Measurements from ENCODE around the gene RAD51B. TPM values are rescaled to one million over a fixed set of nuclear protein-coding genes. Genes with fewer than 3 reads are reported as not detected.

The RAD51B gene
- total RNA-seq, 1 experiment from 2014 or later: 20.0 TPM

DNA sequence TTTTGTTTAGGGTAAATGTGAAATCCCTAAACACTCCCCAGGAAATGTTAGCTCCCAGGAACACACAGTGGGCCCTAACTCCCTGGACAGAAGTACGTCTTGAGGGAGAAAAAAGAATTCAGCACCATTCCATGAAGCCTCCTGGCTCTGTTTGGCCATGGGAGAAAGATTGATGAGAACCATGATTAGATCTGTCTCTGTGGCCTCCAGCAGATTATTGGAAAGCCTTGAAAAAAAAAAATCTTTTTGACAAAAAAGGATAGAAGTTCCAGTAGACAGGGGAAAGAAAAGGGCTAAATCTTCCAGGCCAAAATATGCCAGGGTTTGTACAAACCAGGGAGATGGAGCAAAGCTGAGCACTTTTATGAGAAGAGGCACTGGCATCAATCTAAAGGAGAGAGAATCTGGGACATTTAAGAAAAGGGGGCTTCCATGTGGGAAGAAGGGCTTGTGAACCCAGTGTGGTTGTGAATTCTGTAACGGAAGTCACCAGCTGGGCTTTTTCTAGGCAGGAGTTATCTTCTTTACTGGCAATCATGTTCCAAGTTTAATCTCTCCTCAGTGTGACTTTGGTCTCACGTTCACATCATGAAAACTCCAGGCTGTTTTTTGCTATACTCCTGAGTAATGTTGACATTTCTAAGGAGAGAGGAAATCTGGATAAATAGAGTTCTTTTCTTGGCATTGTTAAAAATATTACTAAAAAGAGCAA lies 426.7 kb downstream of the RAD51B start:
- ChIA-PET CTCF (interaction anchor here (1.1 to 2.4 kb wide), 5 partner anchors 141 to 598 kb away, joined by 3 to 12 read pairs (median 8); no protein-coding TSS in a partner anchor), RAD21 (ENCODE audit: low non-redundant PET in 1 of 2, low total read pairs in 2 of 2, uncharacterized antibody in 2 of 2, unreplicated experiment in 2 of 2) (interaction anchor here in 1 of 2 experiments (1.5 kb wide), 1 partner anchor 312 kb away, joined by 3 read pairs; no protein-coding TSS in a partner anchor), POLR2A (interaction anchor here (0.7 to 6.1 kb wide), 3 partner anchors 540 to 569 kb away, joined by 3 to 45 read pairs (median 38); partner anchors contain the start of gene ZFP36L1)
- Histone ChIP-seq H3K9me3 (ENCODE audit: control insufficient read depth in 1 of 2, insufficient read depth in 1 of 2, low read depth in 1 of 2, low read length in 2 of 2) (no peaks in the 10 kb centered on the region), H3K27ac (ENCODE audit: low read depth, low read length) (peak overlapping the region; percentile 100), H4K20me1 (ENCODE audit: insufficient read depth) (no peaks in the 10 kb centered on the region), H2AFZ (ENCODE audit: low read depth, low read length, poor library complexity, severe bottlenecking) (no peak overlapping the region), H3K9ac (ENCODE audit: low read length) (no peak overlapping the region), H3K4me1 (ENCODE audit: control insufficient read depth in 1 of 2, insufficient read depth in 2 of 2, low read length in 2 of 2) (peaks cover 44 to 72% of the 10 kb centered on the region in 2 experiments), H3K79me2 (ENCODE audit: insufficient read depth, low read length) (no peaks in the 10 kb centered on the region), H3K4me3 (replicated peaks in 1 of 2; ENCODE audit: low read depth in 1 of 2, low read length in 2 of 2) (no peak overlapping the region), H3K27me3 (ENCODE audit: insufficient read depth, low read length) (no peaks in the 10 kb centered on the region), H3K36me3 (ENCODE audit: control insufficient read depth in 1 of 2, insufficient read depth in 2 of 2, low read length in 2 of 2) (no peaks in the 10 kb centered on the region), H3K9me2 (ENCODE audit: insufficient read depth) (no peaks in the 10 kb centered on the region), H3K4me2 (ENCODE audit: low read length) (no peak overlapping the region)
- TF ChIP-seq SRF (IDR thresholded peaks at IDR 0.05; ENCODE audit: low read depth) (no peak), EGR1 (IDR thresholded peaks at IDR 0.05; ENCODE audit: low read depth) (no peak), FOSL1 (IDR thresholded peaks at IDR 0.05; ENCODE audit: low read depth) (no peak), POLR2A (IDR thresholded peaks at IDR 0.05; ENCODE audit: borderline replicate concordance, extremely low read depth, insufficient read depth, insufficient read length) (no peak), JUND (IDR thresholded peaks at IDR 0.05) (no peak), RAD21 (IDR thresholded peaks at IDR 0.05; ENCODE audit: low read depth) (no peak), CEBPB (IDR thresholded peaks at IDR 0.05; ENCODE audit: low read depth) (no peak), ZFX (IDR thresholded peaks at IDR 0.05) (no peak), ZNF274 (IDR thresholded peaks at IDR 0.05; ENCODE audit: low read depth, low read length) (no peak), SIN3A (IDR thresholded peaks at IDR 0.05; ENCODE audit: low read depth) (no peak), ELF1 (IDR thresholded peaks at IDR 0.05; ENCODE audit: borderline replicate concordance, low read depth) (no peak), SP1 (IDR thresholded peaks at IDR 0.05; ENCODE audit: low read depth) (no peak), CBX3 (IDR thresholded peaks at IDR 0.05; ENCODE audit: low read depth) (no peak), TCF7L2 (IDR thresholded peaks at IDR 0.05; ENCODE audit: borderline replicate concordance, extremely low read depth, insufficient read depth, insufficient read length) (no peak)
- TF ChIP-seq, protein P1, sequence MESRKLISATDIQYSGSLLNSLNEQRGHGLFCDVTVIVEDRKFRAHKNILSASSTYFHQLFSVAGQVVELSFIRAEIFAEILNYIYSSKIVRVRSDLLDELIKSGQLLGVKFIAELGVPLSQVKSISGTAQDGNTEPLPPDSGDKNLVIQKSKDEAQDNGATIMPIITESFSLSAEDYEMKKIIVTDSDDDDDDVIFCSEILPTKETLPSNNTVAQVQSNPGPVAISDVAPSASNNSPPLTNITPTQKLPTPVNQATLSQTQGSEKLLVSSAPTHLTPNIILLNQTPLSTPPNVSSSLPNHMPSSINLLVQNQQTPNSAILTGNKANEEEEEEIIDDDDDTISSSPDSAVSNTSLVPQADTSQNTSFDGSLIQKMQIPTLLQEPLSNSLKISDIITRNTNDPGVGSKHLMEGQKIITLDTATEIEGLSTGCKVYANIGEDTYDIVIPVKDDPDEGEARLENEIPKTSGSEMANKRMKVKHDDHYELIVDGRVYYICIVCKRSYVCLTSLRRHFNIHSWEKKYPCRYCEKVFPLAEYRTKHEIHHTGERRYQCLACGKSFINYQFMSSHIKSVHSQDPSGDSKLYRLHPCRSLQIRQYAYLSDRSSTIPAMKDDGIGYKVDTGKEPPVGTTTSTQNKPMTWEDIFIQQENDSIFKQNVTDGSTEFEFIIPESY (IDR thresholded peaks at IDR 0.05; ENCODE audit: extremely low read depth, insufficient replicate concordance, low read length): no peak
- TF ChIP-seq, protein P2, sequence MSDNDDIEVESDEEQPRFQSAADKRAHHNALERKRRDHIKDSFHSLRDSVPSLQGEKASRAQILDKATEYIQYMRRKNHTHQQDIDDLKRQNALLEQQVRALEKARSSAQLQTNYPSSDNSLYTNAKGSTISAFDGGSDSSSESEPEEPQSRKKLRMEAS (IDR thresholded peaks at IDR 0.05): no peak
- TF ChIP-seq, protein P3, sequence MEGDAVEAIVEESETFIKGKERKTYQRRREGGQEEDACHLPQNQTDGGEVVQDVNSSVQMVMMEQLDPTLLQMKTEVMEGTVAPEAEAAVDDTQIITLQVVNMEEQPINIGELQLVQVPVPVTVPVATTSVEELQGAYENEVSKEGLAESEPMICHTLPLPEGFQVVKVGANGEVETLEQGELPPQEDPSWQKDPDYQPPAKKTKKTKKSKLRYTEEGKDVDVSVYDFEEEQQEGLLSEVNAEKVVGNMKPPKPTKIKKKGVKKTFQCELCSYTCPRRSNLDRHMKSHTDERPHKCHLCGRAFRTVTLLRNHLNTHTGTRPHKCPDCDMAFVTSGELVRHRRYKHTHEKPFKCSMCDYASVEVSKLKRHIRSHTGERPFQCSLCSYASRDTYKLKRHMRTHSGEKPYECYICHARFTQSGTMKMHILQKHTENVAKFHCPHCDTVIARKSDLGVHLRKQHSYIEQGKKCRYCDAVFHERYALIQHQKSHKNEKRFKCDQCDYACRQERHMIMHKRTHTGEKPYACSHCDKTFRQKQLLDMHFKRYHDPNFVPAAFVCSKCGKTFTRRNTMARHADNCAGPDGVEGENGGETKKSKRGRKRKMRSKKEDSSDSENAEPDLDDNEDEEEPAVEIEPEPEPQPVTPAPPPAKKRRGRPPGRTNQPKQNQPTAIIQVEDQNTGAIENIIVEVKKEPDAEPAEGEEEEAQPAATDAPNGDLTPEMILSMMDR (IDR thresholded peaks at IDR 0.05 in 2 of 3, conservative IDR thresholded peaks at IDR 0.05 in 1 of 3; ENCODE audit: borderline replicate concordance in 1 of 3, insufficient read depth in 1 of 3, low read depth in 2 of 3, low read length in 2 of 3): no peak
- no peak for DNase-seq (ENCODE audit: low read depth, low spot score)
- BruUV-seq (replicated peaks): no TSS peak
- no peak for ATAC-seq
- intact Hi-C loops (cut with micrococcal nuclease): loop anchor here (5.0 kb wide), 4 partner anchors 104 to 351 kb away; no protein-coding TSS in a partner anchor

Data from HCT116 (cell line).